KMS-11 (cell line): Measurements from ENCODE around the gene RWDD4.

Experiments
- H2AFZ ChIP-seq: fragments of 200-600 bp; sonication (generic); 2 replicates; pipeline ENCODE4 v1.6.1; 2016; ENCODE audit warnings: antibody characterized with exemption, mixed run types, low read depth
- H3K27ac ChIP-seq: fragments of 200-600 bp; sonication (generic); 2 replicates; pipeline ENCODE4 v1.6.1; 2016; ENCODE audit warnings: mild to moderate bottlenecking, mixed run types
- H3K27me3 ChIP-seq: fragments of 200-600 bp; sonication (generic); 2 replicates; pipeline ENCODE4 v1.6.1; 2017; ENCODE audit warnings: mild to moderate bottlenecking, low read depth, mixed run types, moderate library complexity; ENCODE audit not compliant: insufficient read depth
- H3K36me3 ChIP-seq: fragments of 200-600 bp; sonication (generic); 2 replicates; pipeline ENCODE4 v1.6.1; 2017; ENCODE audit warnings: mild to moderate bottlenecking, mixed run types; ENCODE audit not compliant: insufficient read depth
- H3K4me1 ChIP-seq: fragments of 200-600 bp; sonication (generic); 2 replicates; pipeline ENCODE4 v1.6.1; 2016; ENCODE audit warnings: mild to moderate bottlenecking, low read depth, mixed run types; ENCODE audit not compliant: poor library complexity, severe bottlenecking
- H3K4me2 ChIP-seq: fragments of 200-600 bp; sonication (generic); 2 replicates; pipeline ENCODE4 v1.7.0; 2016; ENCODE audit warnings: mild to moderate bottlenecking, mixed run types
- H3K4me3 ChIP-seq: fragments of 200-600 bp; sonication (generic); IDR thresholded peaks from 2 replicates; pipeline ENCODE4 v1.6.1; 2017; ENCODE audit warnings: low read depth, low read length, mixed read lengths; ENCODE audit not compliant: insufficient read depth
- H3K79me2 ChIP-seq: fragments of 200-600 bp; sonication (generic); 2 replicates; pipeline ENCODE4 v1.6.1; 2016; ENCODE audit warnings: low read depth, mixed run types; ENCODE audit not compliant: insufficient read depth
- H3K9ac ChIP-seq: fragments of 200-600 bp; sonication (generic); 2 replicates; pipeline ENCODE4 v1.6.1; 2016; ENCODE audit warnings: mild to moderate bottlenecking, mixed run types
- H4K20me1 ChIP-seq: fragments of 200-600 bp; sonication (generic); 2 replicates; pipeline ENCODE4 v1.6.1; 2016; ENCODE audit warnings: mild to moderate bottlenecking, mixed run types; ENCODE audit not compliant: insufficient read depth
- CTCF ChIP-seq: fragments of 200-600 bp; sonication (generic); conservative IDR thresholded peaks from 2 replicates; pipeline ENCODE4 v1.6.1; 2017; ENCODE audit warnings: low read depth, mild to moderate bottlenecking, antibody characterized with exemption, low read length, moderate library complexity, mixed read lengths

The RWDD4 gene

DNA sequence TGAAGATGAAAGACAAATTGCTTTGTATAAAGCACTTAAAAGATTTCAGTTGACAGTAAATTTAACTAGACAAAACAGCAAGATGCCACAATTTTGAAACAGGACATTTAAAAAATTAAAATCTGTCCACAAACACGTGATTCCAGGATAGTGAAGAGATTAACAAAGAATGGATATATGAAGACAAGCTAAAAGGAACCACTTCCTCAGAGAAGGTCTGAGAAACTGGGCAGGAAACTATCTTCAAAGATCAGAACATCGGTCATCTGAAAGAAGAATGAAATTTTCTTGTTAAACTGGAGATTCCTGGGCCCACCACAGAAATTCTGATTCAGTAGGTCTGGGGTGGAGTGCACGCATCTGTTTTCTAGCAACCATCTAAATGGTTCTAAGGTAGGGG is 1.4 kb downstream of the RWDD4 start:
- Histone ChIP-seq H3K9ac (no peak overlapping the region), H3K27ac (no peak overlapping the region), H3K79me2 (peaks cover 43% of the 10 kb centered on the region; the same call in 1 of the 2 replicates), H3K36me3 (no peaks in the 10 kb centered on the region; the same call in 1 of the 2 replicates), H3K4me2 (peak overlapping the region; percentile 88), H4K20me1 (no peaks in the 10 kb centered on the region), H3K4me3 (no peak overlapping the region), H3K27me3 (no peaks in the 10 kb centered on the region), H2AFZ (no peak overlapping the region), H3K4me1 (peaks cover 17% of the 10 kb centered on the region)
- no peak for TF ChIP-seq CTCF

GRCh38 chr4:183645326-183645725 is 13.7 kb downstream of the RWDD4 start:
- TF ChIP-seq CTCF: no peak
- Histone ChIP-seq H3K27ac (no peak overlapping the region), H4K20me1 (no peaks in the 10 kb centered on the region), H3K4me1 (no peaks in the 10 kb centered on the region), H2AFZ (no peak overlapping the region), H3K79me2 (no peaks in the 10 kb centered on the region), H3K27me3 (no peaks in the 10 kb centered on the region), H3K36me3 (peaks cover 18% of the 10 kb centered on the region; the same call in 1 of the 2 replicates), H3K9ac (no peak overlapping the region), H3K4me3 (no peak overlapping the region), H3K4me2 (no peak overlapping the region)

- Histone ChIP-seq H3K27me3 (no peaks in the 10 kb centered on the region), H3K79me2 (no peaks in the 10 kb centered on the region), H4K20me1 (no peaks in the 10 kb centered on the region), H3K4me2 (no peak overlapping the region), H2AFZ (no peak overlapping the region), H3K4me1 (no peaks in the 10 kb centered on the region), H3K27ac (no peak overlapping the region), H3K9ac (no peak overlapping the region), H3K36me3 (no peaks in the 10 kb centered on the region), H3K4me3 (no peak overlapping the region)
- TF ChIP-seq CTCF: no peak
Observed at GRCh38 chr4:183639291-183639690, 19.7 kb downstream of the RWDD4 start.

DNA sequence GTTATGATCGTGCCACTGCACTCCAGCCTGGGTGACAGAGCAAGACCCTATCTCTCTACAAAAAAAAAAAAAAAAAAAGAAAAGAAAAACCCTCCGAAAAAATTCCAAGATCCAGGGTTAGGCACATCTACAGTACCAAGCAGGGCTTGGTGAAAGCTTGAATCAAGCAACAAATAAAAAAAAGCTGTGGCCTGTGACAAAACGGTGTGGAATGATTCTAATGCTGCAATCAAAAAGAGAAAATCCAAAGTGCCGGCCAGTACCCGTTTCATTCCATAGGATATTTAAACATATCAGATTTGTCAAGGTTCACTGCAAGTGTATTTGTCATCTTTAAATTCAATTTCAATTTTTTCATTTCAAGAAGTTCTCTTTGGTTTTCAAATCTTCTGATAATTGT is 20.5 kb downstream of the RWDD4 start:
- H3K4me3 ChIP-seq: no peak overlapping the region
- H4K20me1 ChIP-seq: no peaks in the 10 kb centered on the region
- H3K9ac ChIP-seq: no peak overlapping the region
- H3K4me1 ChIP-seq: no peaks in the 10 kb centered on the region
- H3K79me2 ChIP-seq: no peaks in the 10 kb centered on the region
- no peak overlapping the region for H3K4me2 ChIP-seq
- H3K27me3 ChIP-seq: no peaks in the 10 kb centered on the region
- TF ChIP-seq CTCF: no peak
- H2AFZ ChIP-seq: no peak overlapping the region
- no peak overlapping the region for H3K27ac ChIP-seq
- no peaks in the 10 kb centered on the region for H3K36me3 ChIP-seq

DNA sequence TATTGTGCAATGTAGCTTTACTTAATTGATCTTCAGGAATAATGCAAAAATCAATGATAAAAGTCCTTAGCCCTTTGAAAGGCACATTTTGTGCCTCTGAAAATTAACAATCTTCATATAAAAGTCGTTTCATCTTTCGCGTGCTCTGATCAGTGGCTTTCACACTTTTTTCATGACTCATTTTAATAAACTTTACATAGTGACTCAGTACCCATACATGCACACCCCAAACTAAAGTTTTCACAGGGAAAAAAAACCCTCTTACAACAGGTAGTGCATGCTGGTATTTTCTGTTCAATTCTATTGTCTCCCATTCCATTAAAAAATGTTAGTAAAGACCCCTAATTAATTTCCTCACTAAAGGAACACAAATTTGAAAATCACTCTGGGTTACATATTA is 21.5 kb downstream of the RWDD4 start:
- Histone ChIP-seq H3K4me2 (no peak overlapping the region), H3K9ac (no peak overlapping the region), H3K27ac (no peak overlapping the region), H4K20me1 (no peaks in the 10 kb centered on the region), H3K36me3 (no peaks in the 10 kb centered on the region), H3K27me3 (no peaks in the 10 kb centered on the region), H3K79me2 (no peaks in the 10 kb centered on the region), H3K4me1 (no peaks in the 10 kb centered on the region), H3K4me3 (no peak overlapping the region), H2AFZ (no peak overlapping the region)
- no peak for TF ChIP-seq CTCF
